Heart left ventricle (tissue), 16 donors: ENCODE results near the gene SH3RF2. TPM values are rescaled to one million over a fixed set of nuclear protein-coding genes. Genes with fewer than 3 reads are reported as not detected.
"Not testable (repeated sequence)": the region's sequence is repeated elsewhere in the genome, so short reads cannot be mapped to it uniquely, and the experiment has no call there.

Experiments
- ATAC-seq, 4 donors: fragments of 200-7000 bp; cut with Tn5 transposase; one replicate each; pipeline ENCODE4 v1.9.1; 2020 to 2022; ENCODE audit warnings: moderate library complexity in 4 of 4, mild to moderate bottlenecking in 3 of 4, moderate number of reproducible peaks in 1 of 4
- DNase-seq, 5 donors: peaks; one replicate each; pipeline ENCODE4 v3.0.0-alpha.2; 2020
- H3K27ac ChIP-seq, 12 donors: fragments of 200-600 bp; sonication (generic) in 4 of 12; one replicate each; pipeline versions ENCODE4 v1.5.0 to v1.8.0; 2016 to 2022; ENCODE audit warnings: mild to moderate bottlenecking in 2 of 12
- H3K27me3 ChIP-seq, 9 donors: fragments of 200-600 bp; sonication (generic) in 2 of 9; one replicate each; pipeline versions ENCODE4 v1.5.1 to v1.8.0; 2016 to 2022; ENCODE audit warnings: mild to moderate bottlenecking in 3 of 9
- H3K36me3 ChIP-seq, 9 donors: fragments of 200-600 bp; sonication (generic) in 2 of 9; one replicate each; pipeline versions ENCODE4 v1.5.0 to v1.8.0; 2018 to 2022; ENCODE audit warnings: mild to moderate bottlenecking in 2 of 9
- H3K4me1 ChIP-seq, 12 donors: fragments of 200-600 bp; sonication (generic) in 4 of 12; one replicate each; pipeline versions ENCODE4 v1.5.0 to v1.8.0; 2016 to 2022; ENCODE audit warnings: mild to moderate bottlenecking in 3 of 12
- H3K4me3 ChIP-seq, 12 donors: fragments of 200-600 bp; sonication (generic) in 4 of 12; one replicate each; pipeline versions ENCODE4 v1.5.0 to v1.8.0; 2017 to 2022; ENCODE audit warnings: mild to moderate bottlenecking in 9 of 12, moderate library complexity in 4 of 12
- H3K9me3 ChIP-seq, 12 donors: fragments of 200-600 bp; sonication (generic) in 4 of 12; one replicate each; pipeline versions ENCODE4 v1.5.0 to v1.8.0; 2016 to 2022; ENCODE audit warnings: mild to moderate bottlenecking in 1 of 12
- CTCF ChIP-seq, 12 donors: fragments of 200-600 bp; sonication (generic) in 4 of 12; IDR thresholded peaks; one replicate each; pipeline versions ENCODE4 v1.5.0 to v1.8.0; 2018 to 2022; ENCODE audit warnings: antibody characterized with exemption in 12 of 12, mild to moderate bottlenecking in 5 of 12
- POLR2A ChIP-seq, 2 donors: fragments of 450-650 bp; IDR thresholded peaks; one replicate each; pipeline ENCODE4 v1.6.1; 2017; ENCODE audit warnings: antibody characterized with exemption in 2 of 2, mild to moderate bottlenecking in 2 of 2, moderate library complexity in 2 of 2
- WGBS, 4 donors: extraction: QIAGEN DNeasy Blood & Tissue Kit in 2 of 4; methylation state at CpG; one replicate each; pipeline versions ENCODE4 v1.1.5 to v1.1.7; 2013 to 2018; 5-methylcytosine and 5-hydroxymethylcytosine counted together
- intact Hi-C, 10 donors: fragments of 100-400 bp; cut with DNase I; formaldehyde crosslinking; loops; one replicate each; pipeline versions ENCODE4 v1.11.1 to v1.14.2; 2022
- polyA plus RNA-seq, 2 donors: library from polyadenylated mRNA; stranded (reverse); fragments of 200-250 nt; gene quantifications; one replicate each; pipeline ENCODE4 v1.2.3, GENCODE V29; 2013
- total RNA-seq, 9 donors: library from RNA; depleted of rRNA in 2 of 9; stranded (reverse); fragments of >200 nt in 2 of 9; fragmentation: NEBNext Ultra II Directional in 3 of 9; extraction: Animal tissue kit (Norgen Biotek cat#: 25700) in 3 of 9; gene quantifications; one replicate each; pipeline versions ENCODE4 v1.1.0 to v1.2.4, GENCODE V29; 2016 to 2023
- donor health status: ischemic (EF 13 %, LVEDD 7.1; RV severe dilation, severe dysfunction).
- donor health status: healthy with polysubstance abuse.
- donor health status: DM: no; HTN: yes; CAD: no.
- donor health status: DM: no; HTN: no; CAD: no.
- donor health status: ischemic (EF 25% LVEDD 6.9; RV normal size, moderate dysfunction).
- donor health status: ischemic (EF 25% LVEDD 5.7; RV mildly dilated, moderate dysfunction).
- donor health status: healthy.
- donor health status: DM: yes; HTN: yes; CAD: no.
- donor health status: ischemic (EF 35%, LVEDD 5.7; RV mildly dilated, moderate dysfunction).
- donor health status: nonischemic (EF 11% LVEDD 7.7; RV severe dilation, severe dysfunction).
- donor health status: DM: yes; HTN: yes; CAD: no.
- donor health status: PGD.
- donor health status: ischemic (EF 29% LVEDD 5.4; RV normal size, mild dysfunction).
- donor health status: nonischemic (EF 23%, LVEDD 6.1; RV moderate dilation, normal function).

Gene SH3RF2
- total and polyA plus RNA-seq, 11 donors = 31.3 to 750 (median 180) TPM

- 90 to 92% (median 91%) methylated on average over 2 of the region's 2 CpGs for WGBS, 4 donors
- Histone ChIP-seq H3K27ac (no peak overlapping the region), H3K9me3 (peaks cover 0 to 19% (median 2%) of the 10 kb centered on the region in 12 donors), H3K36me3 (no peaks in the 10 kb centered on the region), H3K4me1 (no peaks in the 10 kb centered on the region), H3K4me3 (no peak overlapping the region), H3K27me3 (peaks cover 0 to 5% (median 0%) of the 10 kb centered on the region in 9 donors)
- intact Hi-C loops = loop anchor here in 1 of 10 donors (5.0 kb wide), 1 partner anchor 207 kb away; no protein-coding TSS in a partner anchor
- no peak for TF ChIP-seq CTCF (IDR thresholded peaks at IDR 0.05)
- no peak for TF ChIP-seq POLR2A (IDR thresholded peaks at IDR 0.05)
- ATAC-seq (no peak), DNase-seq (no peak)
These were observed 46.8 kb upstream of the SH3RF2 start for GRCh38 chr5:145889611-145890010.

GRCh38 chr5:145891378-145891777 lies 45.0 kb upstream of the SH3RF2 start:
- H3K36me3 ChIP-seq, H3K27ac ChIP-seq, H3K4me1 ChIP-seq, ATAC-seq, intact Hi-C loops, H3K4me3 ChIP-seq, DNase-seq, H3K27me3 ChIP-seq: not testable (repeated sequence)
- H3K9me3 ChIP-seq = peaks cover 0 to 19% (median 2%) of the 10 kb centered on the region in 12 donors
- WGBS, 4 donors = 85 to 93% (median 90%) methylated on average over 10 of the region's 10 CpGs

- no peak for ATAC-seq
These were observed 38.2 kb upstream of the SH3RF2 start for GRCh38 chr5:145898171-145898570.

GRCh38 chr5:145902421-145902820 lies 34.0 kb upstream of the SH3RF2 start:
- no peak overlapping the region for H3K27ac ChIP-seq
- H3K9me3 ChIP-seq = peaks cover 0 to 15% (median 0%) of the 10 kb centered on the region in 12 donors
- no peak overlapping the region for H3K4me3 ChIP-seq
- 72 to 93% (median 85%) methylated on average over 1 of the region's 1 CpG for WGBS, 4 donors
- no peak for ATAC-seq
- TF ChIP-seq POLR2A (IDR thresholded peaks at IDR 0.05) (no peak), CTCF (IDR thresholded peaks at IDR 0.05) (no peak)
- H3K4me1 ChIP-seq = no peaks in the 10 kb centered on the region
- no peaks in the 10 kb centered on the region for H3K27me3 ChIP-seq
- DNase-seq = no peak
- intact Hi-C loops = no loop called here
- no peaks in the 10 kb centered on the region for H3K36me3 ChIP-seq

More at GRCh38 chr5:145898171-145898570, 38.2 kb upstream of the SH3RF2 start:
- H3K36me3 ChIP-seq = no peaks in the 10 kb centered on the region
- no peak for DNase-seq
- H3K9me3 ChIP-seq = peaks cover 0 to 15% (median 0%) of the 10 kb centered on the region in 12 donors
- no peaks in the 10 kb centered on the region for H3K27me3 ChIP-seq
- no peaks in the 10 kb centered on the region for H3K4me1 ChIP-seq
- intact Hi-C loops = no loop called here
- no peak overlapping the region for H3K27ac ChIP-seq
- H3K4me3 ChIP-seq = no peak overlapping the region
- no peak for TF ChIP-seq CTCF (IDR thresholded peaks at IDR 0.05)

GRCh38 chr5:145903113-145903512 lies 33.3 kb upstream of the SH3RF2 start:
- Histone ChIP-seq H3K4me1 (no peaks in the 10 kb centered on the region), H3K4me3 (no peak overlapping the region), H3K27me3 (no peaks in the 10 kb centered on the region), H3K9me3 (peaks cover 0 to 15% (median 0%) of the 10 kb centered on the region in 12 donors), H3K27ac (no peak overlapping the region), H3K36me3 (no peaks in the 10 kb centered on the region)
- DNase-seq (no peak), ATAC-seq (no peak)
- intact Hi-C loops = no loop called here
- WGBS, 4 donors = 77 to 91% (median 86%) methylated on average over 3 of the region's 3 CpGs
- peak in 2 of 12 donors; percentile 27 to 30 for TF ChIP-seq CTCF (IDR thresholded peaks at IDR 0.05)
- TF ChIP-seq POLR2A (IDR thresholded peaks at IDR 0.05) = no peak
